Activated CD4-positive, alpha-beta T cell treated with anti-CD3 and anti-CD28 coated beads for 48 hours (primary cell): ENCODE measurements around the gene NOB1.
A peak's percentile ranks its signal among the peaks of the same experiment; 100 is the strongest.
"Not testable (repeated sequence)": the region's sequence is repeated elsewhere in the genome, so short reads cannot be mapped to it uniquely, and the experiment has no call there.

Experiments used
- DNase-seq: peaks from one replicate; pipeline ENCODE4 v3.0.0-alpha.2; 2020

NOB1 gene

GRCh38 chr16:69757375-69757774 lies 2.6 kb upstream of the NOB1 start:
- DNase-seq, result not testable (repeated sequence)

GRCh38 chr16:69756705-69757104 lies 2.0 kb upstream of the NOB1 start:
- DNase-seq, result no peak

GRCh38 chr16:69754143-69754468 lies 620 bp downstream of the NOB1 start:
- no peak for DNase-seq

- DNase-seq, result no peak
Measured at GRCh38 chr16:69748694-69749345, 5.9 kb downstream of the NOB1 start.

GRCh38 chr16:69747115-69747514 lies 7.6 kb downstream of the NOB1 start:
- DNase-seq, result no peak

GRCh38 chr16:69745959-69746358 lies 8.8 kb downstream of the NOB1 start:
- DNase-seq, result no peak

GRCh38 chr16:69745232-69745612 lies 9.5 kb downstream of the NOB1 start:
- no peak for DNase-seq

GRCh38 chr16:69744363-69745231 lies 10.1 kb downstream of the NOB1 start:
- no peak for DNase-seq

- DNase-seq, result no peak
Measured at GRCh38 chr16:69741951-69742904, 12.5 kb downstream of the NOB1 start.

- no peak for DNase-seq
Measured at GRCh38 chr16:69741519-69741918, 13.2 kb downstream of the NOB1 start.

GRCh38 chr16:69732101-69732500 lies 22.6 kb downstream of the NOB1 start:
- DNase-seq, result no peak

GRCh38 chr16:69731280-69731679 lies 23.4 kb downstream of the NOB1 start:
- DNase-seq, result not testable (repeated sequence)

- DNase-seq, result not testable (repeated sequence)
Measured at GRCh38 chr16:69729030-69729429, 25.7 kb downstream of the NOB1 start.

GRCh38 chr16:69727916-69728270 lies 26.8 kb downstream of the NOB1 start:
- no peak for DNase-seq

GRCh38 chr16:69726313-69727060 lies 28.2 kb downstream of the NOB1 start, which contains the start of gene NQO1:
Gene NQO1 (minus strand): TSS chr16:69726560. CDS start chr16:69726439, 121 bp downstream.
- peak; percentile 95 for DNase-seq

GRCh38 chr16:69725480-69726312 lies 29.0 kb downstream of the NOB1 start:
- DNase-seq, result no peak

GRCh38 chr16:69724981-69725479 lies 29.7 kb downstream of the NOB1 start:
- DNase-seq, result no peak

GRCh38 chr16:69724414-69724873 lies 30.3 kb downstream of the NOB1 start:
- DNase-seq, result no peak

- no peak for DNase-seq
Measured at GRCh38 chr16:69721441-69721957, 33.2 kb downstream of the NOB1 start.

- no peak for DNase-seq
Measured at GRCh38 chr16:69720822-69721430, 33.8 kb downstream of the NOB1 start.
